ENCODE data around the gene B3GALT6. TPM values are rescaled to one million over a fixed set of nuclear protein-coding genes. Genes with fewer than 3 reads are reported as not detected.
A peak's percentile ranks its signal among the peaks of the same experiment; 100 is the strongest.

The B3GALT6 gene
- total RNA-seq, 5 donors from 2014 or later (not counting 1 experiment from before 2014, with no cell fraction given) = 10.0 to 30.4 (median 25.1) TPM

DNA sequence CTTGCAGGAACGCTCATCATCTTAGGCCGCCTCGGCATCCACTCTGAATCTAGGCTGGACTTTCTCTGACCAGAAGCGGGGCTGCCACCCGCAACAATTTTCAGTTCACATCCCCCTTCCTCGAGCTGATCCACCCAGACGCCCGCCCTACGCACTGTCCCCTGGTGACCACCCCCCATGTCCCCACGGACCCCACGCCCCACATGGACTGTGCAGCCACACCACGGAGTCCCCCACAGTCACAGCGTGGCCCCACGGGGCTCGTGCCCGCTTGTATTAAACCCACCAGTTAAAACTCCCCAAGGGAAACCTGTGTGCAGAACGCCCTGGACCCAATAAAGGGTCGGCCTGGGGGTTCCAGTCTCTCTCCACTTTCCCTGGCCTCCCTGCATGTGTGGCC is 27.5 kb downstream of the B3GALT6 start:
- Histone ChIP-seq H3K4me1 (ENCODE audit: control insufficient read depth in 1 of 2, extremely low read depth in 1 of 2, insufficient read depth in 2 of 2, low read length in 2 of 2) (peaks cover 0 to 18% of the 10 kb centered on the region in 2 experiments), H3K27me3 (replicated peaks in 1 of 2; ENCODE audit: control insufficient read depth in 2 of 2, extremely low read depth in 1 of 2, insufficient read depth in 2 of 2, low read length in 1 of 2) (no peaks in the 10 kb centered on the region), H3K36me3 (ENCODE audit: control insufficient read depth in 2 of 2, extremely low read depth in 1 of 2, insufficient read depth in 1 of 2, low read length in 1 of 2) (peaks cover 17 to 73% of the 10 kb centered on the region in 2 donors), H3K27ac (ENCODE audit: low read length) (no peak overlapping the region), H3K9me3 (no peaks in the 10 kb centered on the region), H3K4me3 (ENCODE audit: control insufficient read depth in 1 of 2, extremely low read depth in 1 of 2, low read length in 1 of 2) (no peak overlapping the region)
- Mint-ChIP-seq H3K27me3 (no peaks in the 10 kb centered on the region), H3K9me3 (no peaks in the 10 kb centered on the region), H3K4me1 (peaks cover 8 to 19% (median 16%) of the 10 kb centered on the region in 3 donors), H3K4me3 (no peak overlapping the region), H3K27ac (no peak overlapping the region), H3K36me3 (peaks cover 37% of the 10 kb centered on the region)
- WGBS (ENCODE audit: insufficient coverage) = 98% methylated on average over 16 of the region's 18 CpGs
- ATAC-seq (replicated peaks in 1 of 4) = no peak
- ChIA-PET POLR2A (no interaction called here), CTCF (no interaction called here)
- no peak for DNase-seq

DNA sequence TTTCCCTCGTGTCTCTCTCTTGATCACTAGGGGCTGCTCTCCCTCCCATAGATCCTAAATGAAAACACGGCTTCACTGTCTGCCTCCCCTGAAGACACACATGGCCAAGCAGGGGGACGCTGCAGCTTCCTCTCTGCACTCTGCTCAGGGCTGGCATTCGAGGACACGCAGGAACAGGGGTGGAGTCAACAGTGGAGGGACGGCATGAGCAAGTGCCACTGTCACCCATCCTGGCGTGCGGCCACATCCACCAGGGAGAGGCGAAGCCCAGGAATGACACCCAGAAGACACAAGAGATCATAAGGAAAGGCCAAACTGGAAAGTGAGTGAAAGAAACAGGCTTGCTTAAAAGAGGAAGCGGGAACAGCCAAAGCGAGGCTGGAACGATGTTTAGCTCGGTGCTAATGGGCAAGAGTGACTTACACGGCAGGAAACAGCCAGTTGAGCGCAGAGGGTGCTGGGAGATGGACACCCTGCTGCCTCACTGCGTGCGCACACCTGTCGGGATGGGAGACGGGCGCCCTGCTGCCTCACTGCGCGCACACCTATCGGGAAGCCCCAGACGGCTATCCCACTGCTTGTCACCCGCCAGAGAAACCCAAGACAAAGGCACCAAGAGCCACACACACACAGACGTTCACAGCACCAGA is 28.0 kb downstream of the B3GALT6 start:
- no peaks in the 10 kb centered on the region for H3K9me3 ChIP-seq
- Mint-ChIP-seq H3K27me3 (no peaks in the 10 kb centered on the region), H3K4me1 (peaks cover 8 to 19% (median 16%) of the 10 kb centered on the region in 3 donors), H3K36me3 (peaks cover 33% of the 10 kb centered on the region), H3K27ac (peak overlapping the region in 1 of 2 donors; percentile 66), H3K4me3 (peak overlapping the region in 1 of 3 donors; percentile 54), H3K9me3 (no peaks in the 10 kb centered on the region)
- peaks cover 0 to 18% of the 10 kb centered on the region in 2 experiments for H3K4me1 ChIP-seq (ENCODE audit: control insufficient read depth in 1 of 2, extremely low read depth in 1 of 2, insufficient read depth in 2 of 2, low read length in 2 of 2)
- 94% methylated on average over 25 of the region's 26 CpGs for WGBS (ENCODE audit: insufficient coverage)
- no peak overlapping the region for H3K27ac ChIP-seq (ENCODE audit: low read length)
- no peaks in the 10 kb centered on the region for H3K27me3 ChIP-seq (replicated peaks in 1 of 2; ENCODE audit: control insufficient read depth in 2 of 2, extremely low read depth in 1 of 2, insufficient read depth in 2 of 2, low read length in 1 of 2)
- DNase-seq = no peak
- ChIA-PET CTCF (interaction anchor here in 1 of 2 donors (0.6 kb wide), 1 partner anchor 9 kb away, joined by 6 read pairs; no protein-coding TSS in a partner anchor), POLR2A (no interaction called here)
- no peak for ATAC-seq (replicated peaks in 1 of 4)
- peaks cover 22 to 71% of the 10 kb centered on the region in 2 donors for H3K36me3 ChIP-seq (ENCODE audit: control insufficient read depth in 2 of 2, extremely low read depth in 1 of 2, insufficient read depth in 1 of 2, low read length in 1 of 2)
- no peak overlapping the region for H3K4me3 ChIP-seq (ENCODE audit: control insufficient read depth in 1 of 2, extremely low read depth in 1 of 2, low read length in 1 of 2)

DNA sequence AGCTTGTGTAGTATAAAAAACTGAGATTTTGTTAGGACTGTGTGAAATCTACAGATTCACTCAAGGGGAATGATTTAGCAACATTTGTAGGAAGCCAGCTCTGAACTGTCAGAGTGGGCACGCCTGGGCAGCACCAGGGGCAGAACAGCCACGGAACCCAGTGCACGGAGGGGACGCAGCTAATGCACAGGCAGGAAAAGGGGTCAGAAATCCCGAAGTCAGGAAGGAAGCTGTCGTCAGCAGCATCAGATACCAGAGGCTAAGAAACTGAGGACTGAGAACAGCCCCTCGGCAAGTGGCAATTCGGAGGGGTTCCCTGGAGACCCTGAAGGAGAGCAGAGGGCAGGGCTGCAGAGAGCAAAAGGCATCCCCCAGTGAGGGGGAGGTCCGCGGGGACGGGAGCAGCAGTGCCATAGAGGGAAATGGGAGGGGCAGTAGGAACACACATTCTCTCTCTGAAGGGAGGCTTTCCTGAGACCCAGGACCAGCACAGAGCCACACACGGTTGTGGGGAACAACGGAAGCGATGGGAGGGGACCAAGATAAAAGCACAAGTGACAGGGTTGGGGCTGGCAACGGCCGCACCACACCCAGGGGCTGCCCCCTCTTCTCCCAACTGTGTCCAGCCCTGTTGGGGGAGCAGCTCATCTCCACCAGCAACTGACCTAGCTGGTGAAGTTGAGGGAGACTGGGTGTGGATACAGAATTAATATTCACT is 29.0 kb downstream of the B3GALT6 start:
- peak; percentile 21 to 77 (median 49) for ATAC-seq (replicated peaks in 1 of 4)
- 79% methylated on average over 14 of the region's 16 CpGs for WGBS (ENCODE audit: insufficient coverage)
- Mint-ChIP-seq H3K27ac (peak overlapping the region; percentile 59 to 73), H3K4me1 (peaks cover 8 to 23% (median 18%) of the 10 kb centered on the region in 3 donors), H3K4me3 (peak overlapping the region in 2 of 3 donors; percentile 21 to 54), H3K27me3 (no peaks in the 10 kb centered on the region), H3K9me3 (no peaks in the 10 kb centered on the region), H3K36me3 (peaks cover 29% of the 10 kb centered on the region)
- no peak overlapping the region for H3K27ac ChIP-seq (ENCODE audit: low read length)
- no peaks in the 10 kb centered on the region for H3K27me3 ChIP-seq (replicated peaks in 1 of 2; ENCODE audit: control insufficient read depth in 2 of 2, extremely low read depth in 1 of 2, insufficient read depth in 2 of 2, low read length in 1 of 2)
- CTCF ChIA-PET = interaction anchor here (0.5 to 0.6 kb wide), 3 partner anchors 8 to 140 kb away, joined by 3 to 6 read pairs (median 3); no protein-coding TSS in a partner anchor
- no peaks in the 10 kb centered on the region for H3K9me3 ChIP-seq
- H3K4me3 ChIP-seq (ENCODE audit: control insufficient read depth in 1 of 2, extremely low read depth in 1 of 2, low read length in 1 of 2) = no peak overlapping the region
- H3K36me3 ChIP-seq (ENCODE audit: control insufficient read depth in 2 of 2, extremely low read depth in 1 of 2, insufficient read depth in 1 of 2, low read length in 1 of 2) = peaks cover 23 to 73% of the 10 kb centered on the region in 2 donors
- H3K4me1 ChIP-seq (ENCODE audit: control insufficient read depth in 1 of 2, extremely low read depth in 1 of 2, insufficient read depth in 2 of 2, low read length in 2 of 2) = peaks cover 0 to 18% of the 10 kb centered on the region in 2 experiments
- POLR2A ChIA-PET = no interaction called here
- no peak for DNase-seq

DNA sequence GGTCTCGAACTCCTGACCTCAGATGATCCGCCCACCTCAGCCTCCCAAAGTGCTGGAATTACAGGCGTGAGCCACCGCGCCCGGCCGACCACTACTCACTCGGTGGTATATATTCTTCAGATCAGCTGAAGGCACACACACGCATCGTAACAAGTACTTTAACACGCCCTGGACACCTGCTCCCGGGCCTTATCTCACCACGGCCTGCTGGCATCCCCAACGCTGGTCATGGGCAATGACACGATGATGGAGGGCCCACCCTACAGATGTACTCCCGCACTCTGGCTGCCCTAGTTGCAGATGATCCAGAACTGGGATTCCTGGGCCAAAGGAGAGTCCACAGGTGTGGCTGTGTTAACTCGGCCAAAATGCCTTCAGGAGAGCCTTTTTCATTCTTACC is 30.0 kb downstream of the B3GALT6 start:
- H3K4me1 Mint-ChIP-seq = peaks cover 10 to 23% (median 19%) of the 10 kb centered on the region in 3 donors
- H3K4me3 Mint-ChIP-seq = no peak overlapping the region
- H3K27ac Mint-ChIP-seq = no peak overlapping the region
- Histone ChIP-seq H3K4me1 (ENCODE audit: control insufficient read depth in 1 of 2, extremely low read depth in 1 of 2, insufficient read depth in 2 of 2, low read length in 2 of 2) (peaks cover 0 to 18% of the 10 kb centered on the region in 2 experiments), H3K36me3 (ENCODE audit: control insufficient read depth in 2 of 2, extremely low read depth in 1 of 2, insufficient read depth in 1 of 2, low read length in 1 of 2) (peaks cover 22 to 68% of the 10 kb centered on the region in 2 donors), H3K9me3 (no peaks in the 10 kb centered on the region), H3K27me3 (replicated peaks in 1 of 2; ENCODE audit: control insufficient read depth in 2 of 2, extremely low read depth in 1 of 2, insufficient read depth in 2 of 2, low read length in 1 of 2) (no peaks in the 10 kb centered on the region), H3K4me3 (ENCODE audit: control insufficient read depth in 1 of 2, extremely low read depth in 1 of 2, low read length in 1 of 2) (no peak overlapping the region), H3K27ac (ENCODE audit: low read length) (no peak overlapping the region)
- CTCF ChIA-PET = no interaction called here
- H3K36me3 Mint-ChIP-seq = peaks cover 27% of the 10 kb centered on the region
- ATAC-seq (replicated peaks in 1 of 4) (no peak), DNase-seq (no peak)
- POLR2A ChIA-PET = no interaction called here
- 96% methylated on average over 15 of the region's 17 CpGs for whole genome bisulfite sequencing (ENCODE audit: insufficient coverage)
- H3K9me3 Mint-ChIP-seq = no peaks in the 10 kb centered on the region
- H3K27me3 Mint-ChIP-seq = no peaks in the 10 kb centered on the region

DNA sequence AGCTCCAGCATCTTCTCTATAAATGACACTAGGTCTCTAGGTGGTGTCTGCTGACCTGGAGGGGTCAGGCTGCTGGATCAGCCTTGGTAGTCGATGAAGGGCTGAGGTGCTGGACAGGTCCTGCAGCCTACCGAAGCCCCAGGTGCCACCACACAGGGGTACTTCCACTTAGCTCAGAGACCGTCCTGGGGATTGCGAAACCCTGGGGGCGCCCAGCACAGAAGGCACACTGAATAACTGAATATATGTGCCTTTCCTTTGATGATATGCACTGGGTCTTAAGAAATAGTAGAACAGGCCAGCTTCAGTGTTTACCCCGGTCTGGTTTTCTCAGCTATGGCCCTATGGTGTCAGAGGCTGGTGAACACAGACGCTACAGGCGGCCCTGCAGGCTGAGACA is 30.7 kb downstream of the B3GALT6 start:
- Mint-ChIP-seq H3K27ac (no peak overlapping the region), H3K4me3 (no peak overlapping the region), H3K27me3 (no peaks in the 10 kb centered on the region), H3K9me3 (no peaks in the 10 kb centered on the region), H3K36me3 (peaks cover 27% of the 10 kb centered on the region), H3K4me1 (peaks cover 13 to 22% (median 21%) of the 10 kb centered on the region in 3 donors)
- DNase-seq = no peak
- ATAC-seq (replicated peaks in 1 of 4) = no peak
- no peaks in the 10 kb centered on the region for H3K27me3 ChIP-seq (replicated peaks in 1 of 2; ENCODE audit: control insufficient read depth in 2 of 2, extremely low read depth in 1 of 2, insufficient read depth in 2 of 2, low read length in 1 of 2)
- no peak overlapping the region for H3K4me3 ChIP-seq (ENCODE audit: control insufficient read depth in 1 of 2, extremely low read depth in 1 of 2, low read length in 1 of 2)
- H3K27ac ChIP-seq (ENCODE audit: low read length) = no peak overlapping the region
- POLR2A ChIA-PET = no interaction called here
- 100% methylated on average over 4 of the region's 8 CpGs for WGBS (ENCODE audit: insufficient coverage)
- no peaks in the 10 kb centered on the region for H3K9me3 ChIP-seq
- peaks cover 0 to 18% of the 10 kb centered on the region in 2 experiments for H3K4me1 ChIP-seq (ENCODE audit: control insufficient read depth in 1 of 2, extremely low read depth in 1 of 2, insufficient read depth in 2 of 2, low read length in 2 of 2)
- peaks cover 24 to 70% of the 10 kb centered on the region in 2 donors for H3K36me3 ChIP-seq (ENCODE audit: control insufficient read depth in 2 of 2, extremely low read depth in 1 of 2, insufficient read depth in 1 of 2, low read length in 1 of 2)
- CTCF ChIA-PET = no interaction called here

DNA sequence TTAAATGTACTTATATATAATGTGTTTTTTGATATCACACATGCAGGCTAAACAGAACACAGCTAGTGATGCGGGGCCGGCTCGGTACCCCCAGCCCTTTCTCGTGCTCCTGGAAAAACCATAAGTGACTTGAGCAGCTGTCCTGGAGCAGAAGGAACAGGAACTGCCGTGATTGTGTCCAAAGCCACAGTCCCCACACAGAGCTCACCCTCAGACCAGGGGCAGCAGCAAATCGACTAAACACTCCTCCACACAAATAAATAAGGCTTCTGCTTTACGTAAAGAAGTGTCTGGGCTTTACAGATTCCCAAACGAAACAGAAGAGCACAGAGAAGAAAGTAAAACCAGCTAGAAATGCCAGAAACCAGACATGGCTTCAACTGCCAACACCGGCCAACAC is 32.0 kb downstream of the B3GALT6 start:
- H3K36me3 ChIP-seq (ENCODE audit: control insufficient read depth in 2 of 2, extremely low read depth in 1 of 2, insufficient read depth in 1 of 2, low read length in 1 of 2) = peaks cover 26 to 72% of the 10 kb centered on the region in 2 donors
- no peaks in the 10 kb centered on the region for H3K27me3 ChIP-seq (replicated peaks in 1 of 2; ENCODE audit: control insufficient read depth in 2 of 2, extremely low read depth in 1 of 2, insufficient read depth in 2 of 2, low read length in 1 of 2)
- WGBS (ENCODE audit: insufficient coverage) = 100% methylated on average over 4 of the region's 9 CpGs
- H3K27ac ChIP-seq (ENCODE audit: low read length) = no peak overlapping the region
- POLR2A ChIA-PET = no interaction called here
- no peak for DNase-seq
- Mint-ChIP-seq H3K36me3 (peaks cover 26% of the 10 kb centered on the region), H3K4me3 (no peak overlapping the region), H3K27me3 (no peaks in the 10 kb centered on the region), H3K27ac (no peak overlapping the region), H3K4me1 (peaks cover 13 to 30% (median 28%) of the 10 kb centered on the region in 3 donors), H3K9me3 (no peaks in the 10 kb centered on the region)
- H3K9me3 ChIP-seq = no peaks in the 10 kb centered on the region
- no peak for ATAC-seq (replicated peaks in 1 of 4)
- no peak overlapping the region for H3K4me3 ChIP-seq (ENCODE audit: control insufficient read depth in 1 of 2, extremely low read depth in 1 of 2, low read length in 1 of 2)
- peaks cover 0 to 20% of the 10 kb centered on the region in 2 experiments for H3K4me1 ChIP-seq (ENCODE audit: control insufficient read depth in 1 of 2, extremely low read depth in 1 of 2, insufficient read depth in 2 of 2, low read length in 2 of 2)
- CTCF ChIA-PET = interaction anchor here in 1 of 2 donors (0.6 kb wide), 1 partner anchor 15 kb away, joined by 3 read pairs; no protein-coding TSS in a partner anchor

All from T-cell (primary cell).